ENCODE measurements around the gene SBNO2. TPM values are rescaled to one million over a fixed set of nuclear protein-coding genes. Genes with fewer than 3 reads are reported as not detected.
"Not testable (repeated sequence)": the region's sequence is repeated elsewhere in the genome, so short reads cannot be mapped to it uniquely, and the experiment has no call there.

Gene SBNO2
- total RNA-seq, 3 donors from 2014 or later, result 15.4 to 63.3 (median 43.9) TPM

DNA sequence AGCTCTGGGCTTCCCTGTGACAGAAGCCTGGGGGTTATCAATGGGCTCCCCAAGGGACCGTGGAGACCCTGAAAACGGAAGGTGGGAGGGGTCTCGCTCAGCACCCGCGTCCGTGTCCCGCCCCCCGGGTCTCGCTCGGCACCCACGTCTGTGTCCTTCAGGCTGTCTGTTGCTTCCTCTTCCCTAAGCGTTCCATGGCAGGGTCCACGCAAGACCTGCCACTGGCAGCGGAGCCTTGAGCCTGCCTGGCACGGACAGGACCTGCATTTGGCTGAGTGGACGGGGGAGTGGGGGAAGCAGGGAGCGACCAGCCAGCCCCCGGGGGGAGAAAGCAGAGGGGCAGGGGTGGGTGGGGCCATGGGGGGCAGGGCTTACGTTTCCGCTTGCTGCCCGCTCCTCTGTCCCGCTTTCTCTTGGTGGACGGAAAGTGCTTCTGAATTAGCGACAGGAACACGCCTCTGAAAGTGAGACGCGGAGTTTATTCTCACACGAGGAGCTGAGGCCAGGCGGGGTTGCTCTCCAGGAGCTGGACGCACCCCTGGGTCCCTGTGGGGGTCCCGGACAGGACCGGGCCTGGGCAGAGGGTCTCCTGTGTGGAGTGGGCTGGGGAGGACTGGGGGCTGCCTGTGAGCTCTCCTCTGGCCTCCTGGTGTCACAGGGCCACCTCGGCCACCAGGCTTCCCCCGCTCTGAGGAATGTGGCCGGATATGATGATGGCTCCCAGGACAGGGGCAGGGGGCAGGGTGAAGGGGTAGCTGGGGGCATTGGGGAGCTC, 58.2 kb downstream of the SBNO2 start:
- intact Hi-C loops (cut with DNase I; ENCODE audit: low total_unique reads), result no loop called here
- no peaks in the 10 kb centered on the region for H3K36me3 ChIP-seq
- no peaks in the 10 kb centered on the region for H3K27me3 ChIP-seq
- H3K4me1 ChIP-seq, result peaks cover 17 to 18% of the 10 kb centered on the region in 2 donors
- no peak for DNase-seq (ENCODE audit: low spot score in 2 of 2)
- no peak overlapping the region for H3K4me3 ChIP-seq
- TF ChIP-seq, protein P1, sequence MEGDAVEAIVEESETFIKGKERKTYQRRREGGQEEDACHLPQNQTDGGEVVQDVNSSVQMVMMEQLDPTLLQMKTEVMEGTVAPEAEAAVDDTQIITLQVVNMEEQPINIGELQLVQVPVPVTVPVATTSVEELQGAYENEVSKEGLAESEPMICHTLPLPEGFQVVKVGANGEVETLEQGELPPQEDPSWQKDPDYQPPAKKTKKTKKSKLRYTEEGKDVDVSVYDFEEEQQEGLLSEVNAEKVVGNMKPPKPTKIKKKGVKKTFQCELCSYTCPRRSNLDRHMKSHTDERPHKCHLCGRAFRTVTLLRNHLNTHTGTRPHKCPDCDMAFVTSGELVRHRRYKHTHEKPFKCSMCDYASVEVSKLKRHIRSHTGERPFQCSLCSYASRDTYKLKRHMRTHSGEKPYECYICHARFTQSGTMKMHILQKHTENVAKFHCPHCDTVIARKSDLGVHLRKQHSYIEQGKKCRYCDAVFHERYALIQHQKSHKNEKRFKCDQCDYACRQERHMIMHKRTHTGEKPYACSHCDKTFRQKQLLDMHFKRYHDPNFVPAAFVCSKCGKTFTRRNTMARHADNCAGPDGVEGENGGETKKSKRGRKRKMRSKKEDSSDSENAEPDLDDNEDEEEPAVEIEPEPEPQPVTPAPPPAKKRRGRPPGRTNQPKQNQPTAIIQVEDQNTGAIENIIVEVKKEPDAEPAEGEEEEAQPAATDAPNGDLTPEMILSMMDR (IDR thresholded peaks at IDR 0.05), result no peak
- TF ChIP-seq POLR2A (IDR thresholded peaks at IDR 0.05) (no peak), POLR2AphosphoS5 (IDR thresholded peaks at IDR 0.05) (no peak)
- peak overlapping the region; percentile 8 to 21 for H3K27ac ChIP-seq
- H3K9me3 ChIP-seq, result no peaks in the 10 kb centered on the region

DNA sequence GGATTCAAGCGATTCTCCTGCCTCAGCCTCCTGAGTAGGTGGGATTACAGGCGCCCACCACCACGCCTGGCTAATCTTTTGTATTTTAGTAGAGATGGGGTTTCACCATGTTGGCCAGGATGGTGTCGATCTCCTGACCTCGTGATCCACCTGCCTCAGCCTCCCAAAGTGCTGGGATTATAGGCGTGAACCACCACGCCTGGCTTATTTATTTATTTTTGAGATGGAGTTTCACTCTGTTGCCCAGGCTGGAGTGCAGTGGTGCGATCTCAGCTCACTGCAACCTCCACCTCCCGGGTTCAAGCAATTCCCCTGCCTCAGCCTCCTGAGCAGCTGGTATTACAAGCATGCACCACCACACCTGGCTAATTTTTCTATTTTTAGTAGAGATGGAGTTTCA, 59.3 kb downstream of the SBNO2 start:
- H3K36me3 ChIP-seq; H3K27ac ChIP-seq; intact Hi-C loops (cut with DNase I; ENCODE audit: low total_unique reads): not testable (repeated sequence)

DNA sequence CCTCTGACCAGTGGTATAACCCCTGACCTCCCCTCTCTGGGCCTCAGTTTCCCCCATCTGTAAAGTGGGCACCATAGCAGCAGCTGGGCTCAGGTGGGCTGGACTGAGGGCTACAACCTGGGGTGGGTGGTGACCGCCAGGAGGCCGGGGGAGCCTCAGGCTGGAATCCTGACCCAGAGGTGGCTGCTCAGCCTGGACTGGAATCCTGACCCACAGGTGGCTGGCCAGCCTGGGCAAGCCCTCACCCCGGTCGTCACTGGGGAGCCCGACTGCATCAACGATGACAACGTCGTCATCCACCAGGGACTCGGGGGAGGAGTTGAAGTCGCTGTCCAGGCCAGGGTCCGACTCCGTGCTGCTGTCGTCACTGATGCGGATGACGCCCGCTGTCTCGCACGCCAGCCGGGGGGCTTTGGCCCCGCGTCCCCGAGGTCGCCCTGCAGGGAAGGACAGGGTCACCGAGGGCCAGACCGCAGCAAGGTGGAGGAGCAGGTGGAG, 60.0 kb downstream of the SBNO2 start:
- Histone ChIP-seq H3K36me3 (no peaks in the 10 kb centered on the region), H3K4me1 (peaks cover 17 to 18% of the 10 kb centered on the region in 2 donors), H3K27me3 (no peaks in the 10 kb centered on the region), H3K27ac (peak overlapping the region; percentile 85 to 92), H3K9me3 (no peaks in the 10 kb centered on the region), H3K4me3 (peak overlapping the region in 1 of 3 donors; percentile 40)
- intact Hi-C loops (cut with DNase I; ENCODE audit: low total_unique reads), result no loop called here
- DNase-seq (ENCODE audit: low spot score in 2 of 2), result no peak
- TF ChIP-seq POLR2AphosphoS5 (IDR thresholded peaks at IDR 0.05) (no peak), POLR2A (IDR thresholded peaks at IDR 0.05) (no peak)
- TF ChIP-seq, protein P1 (IDR thresholded peaks at IDR 0.05), result no peak

More for the DNA sequence above, 59.3 kb downstream of the SBNO2 start:
- not testable (repeated sequence) for H3K4me3 ChIP-seq; DNase-seq (ENCODE audit: low spot score in 2 of 2); H3K9me3 ChIP-seq; H3K27me3 ChIP-seq
- peaks cover 17 to 18% of the 10 kb centered on the region in 2 donors for H3K4me1 ChIP-seq

DNA sequence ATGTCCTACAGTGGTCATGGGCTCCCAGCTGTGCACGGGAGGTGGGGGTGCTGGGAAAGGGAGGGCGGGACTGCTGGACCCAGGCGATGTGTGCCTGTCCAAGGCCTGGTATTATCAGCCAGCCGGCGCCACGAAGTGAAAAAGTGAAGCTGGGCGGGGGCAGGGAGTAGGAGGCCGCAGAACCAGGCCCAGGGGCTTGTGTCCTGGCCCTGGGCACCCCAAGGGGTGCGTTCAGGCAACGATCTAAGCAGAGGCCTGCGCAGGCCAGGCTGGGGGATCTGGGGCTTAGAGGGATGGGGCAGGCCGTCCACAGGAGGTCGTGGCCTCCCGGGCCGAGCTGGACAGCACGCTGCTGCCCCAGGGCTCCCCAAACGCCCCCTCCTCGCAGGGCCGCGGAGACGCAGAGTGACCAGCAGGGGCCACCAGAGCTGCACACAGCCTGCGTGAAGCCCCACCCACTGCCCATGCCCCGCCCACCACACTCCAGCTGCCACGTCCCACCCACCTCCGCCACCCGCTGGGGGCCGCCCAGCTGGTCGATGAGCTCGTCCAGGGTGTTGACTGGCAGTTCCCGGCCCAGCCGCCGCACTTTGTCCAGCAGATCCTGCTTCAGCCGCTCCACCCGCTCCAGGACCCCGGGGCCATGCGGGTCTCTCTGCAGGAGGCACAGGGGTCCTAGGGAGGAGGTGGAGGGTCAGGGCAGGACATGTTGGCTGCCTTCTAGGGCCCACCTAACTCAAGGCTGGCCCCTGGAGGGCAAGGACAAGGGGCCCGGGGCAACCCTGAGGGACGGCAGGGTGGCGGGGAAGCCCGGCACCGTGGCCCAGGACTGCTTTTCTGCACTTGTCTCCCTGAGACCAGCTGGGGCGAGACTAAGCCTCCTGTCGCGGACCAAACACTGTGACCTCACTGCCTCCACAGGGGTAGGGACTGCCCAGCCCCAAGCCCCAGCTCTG, 60.8 kb downstream of the SBNO2 start:
- intact Hi-C loops (cut with DNase I; ENCODE audit: low total_unique reads), result no loop called here
- Histone ChIP-seq H3K4me3 (peak overlapping the region in 1 of 3 donors; percentile 40), H3K27ac (peak overlapping the region; percentile 85 to 92), H3K9me3 (no peaks in the 10 kb centered on the region), H3K27me3 (no peaks in the 10 kb centered on the region), H3K36me3 (peaks cover 5% of the 10 kb centered on the region), H3K4me1 (peaks cover 17 to 18% of the 10 kb centered on the region in 2 donors)
- DNase-seq (ENCODE audit: low spot score in 2 of 2), result peak; percentile 91 to 96
- TF ChIP-seq, protein P1 (IDR thresholded peaks at IDR 0.05), result peak; percentile 78 to 96 (median 93)
- TF ChIP-seq POLR2AphosphoS5 (IDR thresholded peaks at IDR 0.05) (peak; percentile 24 to 53 (median 50)), POLR2A (IDR thresholded peaks at IDR 0.05) (no peak)

DNA sequence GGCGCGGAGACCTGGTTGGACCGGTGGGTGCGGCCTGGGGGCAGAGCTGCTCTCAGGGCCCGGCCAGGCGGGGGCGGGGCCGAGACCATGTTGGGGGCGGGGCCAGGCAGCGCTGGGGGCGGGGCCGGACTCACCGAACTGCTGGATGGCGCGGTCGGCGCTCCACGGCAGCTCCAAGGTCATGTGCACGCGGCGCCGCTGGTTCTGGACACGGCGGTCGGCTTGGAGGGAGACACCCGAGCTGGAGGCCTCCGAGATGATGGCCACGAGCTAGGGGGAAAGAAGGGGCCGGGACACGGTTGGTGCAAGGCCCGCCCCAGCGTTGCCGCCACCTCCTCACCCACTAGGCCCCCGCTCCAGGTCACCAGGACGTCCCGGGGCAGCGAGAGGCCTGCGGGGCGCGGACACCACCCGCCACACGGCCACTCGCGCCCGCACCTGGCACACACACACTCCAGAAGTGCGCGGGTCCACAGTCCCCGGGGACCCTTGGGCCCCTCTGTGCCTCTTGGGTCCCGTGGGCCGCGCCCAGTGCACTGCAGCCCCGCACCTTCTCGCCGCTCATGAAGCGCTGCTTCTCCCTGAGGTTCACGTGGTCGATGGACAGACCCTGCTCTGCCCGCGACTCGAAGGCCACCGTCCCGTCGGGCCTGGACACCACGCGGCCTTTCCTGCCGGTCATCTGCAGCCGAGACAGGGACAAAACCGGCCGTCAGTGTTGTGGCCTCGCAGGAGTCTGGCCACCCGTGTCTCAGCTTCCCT, 61.6 kb downstream of the SBNO2 start:
- Histone ChIP-seq H3K4me3 (peak overlapping the region in 1 of 3 donors; percentile 22), H3K9me3 (no peaks in the 10 kb centered on the region), H3K4me1 (peaks cover 17 to 18% of the 10 kb centered on the region in 2 donors), H3K27me3 (no peaks in the 10 kb centered on the region), H3K27ac (peak overlapping the region; percentile 85 to 92), H3K36me3 (peaks cover 12% of the 10 kb centered on the region)
- peak; percentile 86 to 93 for DNase-seq (ENCODE audit: low spot score in 2 of 2)
- TF ChIP-seq POLR2AphosphoS5 (IDR thresholded peaks at IDR 0.05) (peak in 1 of 3 donors; percentile 8), POLR2A (IDR thresholded peaks at IDR 0.05) (no peak)
- TF ChIP-seq, protein P1 (IDR thresholded peaks at IDR 0.05), result no peak
- intact Hi-C loops (cut with DNase I; ENCODE audit: low total_unique reads), result no loop called here

All from breast epithelium (tissue), 4 donors.